D721Med (cell line): Measurements from ENCODE around the gene FAT4.

Experiments used
- DNase-seq: peaks from one replicate; pipeline ENCODE4 v3.0.0; 2011; ENCODE audit warnings: low spot score; ENCODE audit not compliant: insufficient read length
- FAIRE-seq: peaks from 2 replicates; lab custom pipeline; 2011; peaks lifted over from hg19 to GRCh38; lab: Jason Lieb, UNC
- CTCF ChIP-seq: IDR thresholded peaks from 2 replicates; pipeline ENCODE4 v1.5.1; 2012; ENCODE audit warnings: mild to moderate bottlenecking, control low read depth; ENCODE audit not compliant: insufficient read depth; ENCODE audit errors: missing control alignments

Gene FAT4

GRCh38 chr4:125277790-125278189 lies 37.0 kb upstream of the FAT4 start:
- TF ChIP-seq CTCF = no peak
- DNase-seq (no peak), FAIRE-seq (no peak)

DNA sequence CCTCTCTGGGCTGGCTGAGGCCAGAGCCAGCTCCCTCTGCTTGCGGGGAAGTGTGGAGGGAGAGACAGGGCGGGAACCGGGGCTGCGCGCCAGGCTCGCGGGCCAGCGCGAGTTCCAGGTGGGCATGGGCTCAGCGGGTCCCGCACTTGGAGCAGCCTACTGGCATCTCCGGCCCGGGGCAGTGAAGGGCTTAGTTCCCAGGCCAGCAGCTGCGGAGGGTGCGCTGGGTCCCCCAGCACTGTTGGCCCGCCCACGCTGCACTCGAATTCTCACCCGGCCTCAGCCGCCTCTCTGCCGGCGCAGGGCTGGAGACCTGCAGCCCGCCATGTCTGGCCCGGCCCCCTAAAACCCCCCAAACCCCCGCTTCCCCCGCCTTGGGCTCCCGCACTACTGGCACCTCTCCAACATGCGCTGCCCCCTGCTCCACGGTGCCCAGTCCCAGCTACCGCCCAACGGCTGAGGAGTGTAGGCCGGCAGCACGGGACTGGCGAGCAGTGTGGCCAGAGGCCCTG lies 33.8 kb upstream of the FAT4 start:
- no peak for DNase-seq
- no peak for TF ChIP-seq CTCF
- FAIRE-seq = no peak

DNA sequence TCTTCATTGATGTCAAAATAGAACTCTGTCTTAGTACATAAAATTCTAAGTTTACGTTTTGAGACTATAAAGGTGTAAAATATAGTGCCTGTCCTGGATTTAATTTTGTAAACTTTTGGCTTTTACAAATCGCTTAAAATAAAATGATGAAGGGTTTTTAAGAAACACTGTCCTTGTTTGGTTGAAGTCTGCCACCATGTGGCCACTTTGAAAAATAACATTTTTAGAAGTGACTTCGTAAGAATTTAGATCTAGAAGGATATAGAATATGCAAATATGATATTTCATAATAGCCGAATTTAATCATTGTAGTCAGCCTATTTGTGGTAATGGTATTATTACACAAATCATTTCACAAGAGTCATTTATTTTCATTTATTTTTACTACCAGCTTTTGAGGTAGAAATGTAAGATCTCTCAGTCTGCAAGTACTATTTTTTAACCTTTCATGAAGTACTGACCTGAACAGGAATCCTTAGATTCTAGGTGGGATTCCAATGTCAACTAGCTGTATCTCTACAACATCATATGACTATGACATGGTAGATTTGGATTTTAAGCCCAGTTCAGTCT lies 31.0 kb upstream of the FAT4 start:
- no peak for DNase-seq
- peak; percentile 61 for TF ChIP-seq CTCF

DNA sequence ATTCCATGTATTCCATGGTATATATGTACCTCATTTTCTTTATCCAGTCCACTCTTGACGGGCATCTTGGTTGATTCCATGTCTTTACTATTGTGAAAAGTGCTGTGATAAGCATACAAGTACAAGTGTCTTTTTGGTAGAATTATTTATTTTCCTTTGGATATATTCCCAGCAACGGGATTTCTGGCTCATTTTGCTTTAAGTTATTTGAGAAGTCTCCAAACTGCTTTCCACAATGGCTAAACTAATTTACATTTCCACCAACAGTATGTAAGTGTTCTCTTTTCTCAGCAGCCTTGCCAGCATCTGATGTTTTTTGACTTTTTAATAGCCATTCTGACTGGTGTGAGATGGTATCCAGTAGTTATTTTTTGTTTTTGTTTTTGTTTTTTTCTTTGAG lies 17.6 kb upstream of the FAT4 start:
- no peak for TF ChIP-seq CTCF
- DNase-seq (no peak), FAIRE-seq (no peak)

More for the DNA sequence above, 31.0 kb upstream of the FAT4 start:
- no peak for FAIRE-seq

DNA sequence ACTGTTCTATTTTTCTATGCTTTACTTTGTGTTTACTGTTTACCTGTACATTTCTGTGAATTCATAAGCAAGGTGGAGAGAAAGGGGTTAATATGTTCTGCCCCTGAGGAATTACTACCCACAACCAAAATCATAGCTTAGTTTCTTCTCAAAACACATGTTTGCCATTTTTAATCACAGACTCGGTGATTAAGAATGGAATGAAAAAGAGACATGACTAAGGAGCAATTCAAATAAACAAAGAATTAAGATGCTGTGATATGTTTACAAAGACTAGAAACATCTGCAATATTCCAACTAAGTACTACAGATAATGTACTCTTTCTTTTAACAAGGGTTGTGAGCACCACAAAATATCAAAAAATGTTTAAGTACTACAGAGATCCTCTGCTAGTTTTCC lies 11.7 kb upstream of the FAT4 start:
- FAIRE-seq (no peak), DNase-seq (no peak)
- no peak for TF ChIP-seq CTCF

- DNase-seq (no peak), FAIRE-seq (no peak)
- TF ChIP-seq CTCF = no peak
Measured at GRCh38 chr4:125303821-125304220, 10.9 kb upstream of the FAT4 start.

DNA sequence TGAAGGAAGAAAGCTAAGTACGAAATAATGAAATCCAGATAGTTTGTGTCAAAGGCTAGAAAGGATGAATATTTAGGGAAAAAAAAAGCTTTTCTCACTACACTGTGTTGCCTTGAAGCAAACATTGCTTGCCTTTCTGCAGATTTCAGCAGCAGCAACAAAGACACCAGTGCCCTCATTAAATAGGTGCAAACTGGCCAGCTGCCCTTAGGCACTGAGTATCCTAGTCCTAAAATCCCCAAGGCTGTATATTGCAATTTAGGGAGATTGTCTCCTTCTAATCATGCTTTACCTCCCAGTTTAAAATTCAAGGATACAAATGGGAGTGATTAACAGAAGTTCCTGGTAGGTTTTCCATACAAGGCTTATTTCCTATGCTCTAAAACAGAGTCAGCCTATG lies 8.6 kb upstream of the FAT4 start:
- DNase-seq = no peak

More for the DNA sequence above, 8.6 kb upstream of the FAT4 start:
- FAIRE-seq = no peak
- TF ChIP-seq CTCF = no peak
